AG08395 (cell line): ENCODE measurements around the gene PTPRD.

Source experiments
- DNase-seq: peaks from one replicate; pipeline ENCODE4 v3.0.0; 2012; ENCODE audit warnings: mixed read lengths, low spot score

The PTPRD gene

DNA sequence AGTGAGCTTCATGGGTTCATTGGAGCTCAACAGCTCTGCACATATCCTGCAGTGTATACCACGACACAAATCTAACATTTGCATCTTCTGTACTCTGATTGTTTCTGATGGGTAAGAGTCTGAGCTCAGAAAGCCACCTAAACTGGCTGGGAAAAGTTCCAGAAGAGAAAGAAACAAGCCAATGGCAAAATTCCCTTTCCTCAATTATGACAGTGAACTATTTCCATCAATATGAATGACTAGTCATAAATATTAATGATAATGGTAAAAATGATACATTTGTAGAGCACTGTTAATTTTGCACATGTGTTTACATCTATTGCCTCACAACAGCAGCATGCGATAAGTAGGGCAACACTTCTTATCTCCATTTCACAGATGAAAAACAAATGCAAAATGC is 1711.7 kb downstream of the PTPRD start:
- DNase-seq: no peak

GRCh38 chr9:8899511-8899910 is 1713.3 kb downstream of the PTPRD start:
- DNase-seq: no peak

DNA sequence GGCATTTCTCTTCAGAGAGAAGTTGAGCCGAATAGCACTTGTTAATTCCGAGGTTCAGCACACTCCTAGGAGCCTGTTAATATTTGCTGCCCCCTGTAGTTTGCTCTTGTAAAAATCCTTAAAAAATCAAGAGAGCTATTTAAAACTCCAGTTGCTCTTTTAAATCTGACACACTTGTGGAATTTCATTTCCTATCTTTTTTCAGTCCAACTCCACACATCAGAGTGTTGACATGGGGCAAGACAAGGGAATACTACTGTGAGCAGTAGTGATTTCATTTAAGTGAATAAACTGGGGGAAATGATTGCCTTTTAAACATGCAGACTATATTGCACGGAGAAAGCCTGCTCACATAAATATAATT is 1717.0 kb downstream of the PTPRD start:
- DNase-seq: no peak

DNA sequence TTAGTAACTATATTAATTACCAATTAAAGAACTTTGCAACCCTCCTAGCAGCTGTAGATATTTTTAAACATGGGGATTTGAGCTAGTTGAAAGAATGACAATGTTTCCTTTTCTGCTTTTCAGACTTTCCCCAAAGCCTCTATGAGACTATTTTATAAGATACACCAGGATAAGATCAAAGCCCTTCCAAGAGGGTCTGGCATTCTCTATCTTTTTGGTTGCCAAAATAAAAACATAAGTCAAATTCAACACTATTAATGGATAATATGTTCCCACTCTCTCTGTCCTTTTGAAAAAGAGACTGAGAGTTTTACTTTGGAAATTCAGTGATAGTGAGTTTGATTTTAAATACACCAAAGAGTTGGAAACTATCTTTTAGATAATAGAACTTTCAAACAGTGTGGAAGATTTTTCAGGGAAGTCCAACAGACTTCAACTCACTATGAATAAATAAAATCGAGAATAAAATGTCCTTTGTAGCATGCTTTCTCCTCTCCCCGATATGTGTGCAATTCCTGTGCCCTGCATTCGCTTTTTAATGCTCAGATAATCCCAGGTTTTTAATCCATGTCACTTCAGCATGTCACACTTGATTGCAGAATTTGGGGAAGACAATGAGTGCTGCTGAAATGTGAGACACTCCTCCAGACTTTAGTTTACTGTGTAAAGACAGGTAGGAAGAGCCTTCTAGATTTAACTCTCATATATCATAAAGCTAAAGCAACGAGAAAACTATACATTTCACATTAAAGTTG is 1717.5 kb downstream of the PTPRD start:
- DNase-seq: no peak

GRCh38 chr9:8890695-8891094 is 1722.1 kb downstream of the PTPRD start:
- DNase-seq: no peak

DNA sequence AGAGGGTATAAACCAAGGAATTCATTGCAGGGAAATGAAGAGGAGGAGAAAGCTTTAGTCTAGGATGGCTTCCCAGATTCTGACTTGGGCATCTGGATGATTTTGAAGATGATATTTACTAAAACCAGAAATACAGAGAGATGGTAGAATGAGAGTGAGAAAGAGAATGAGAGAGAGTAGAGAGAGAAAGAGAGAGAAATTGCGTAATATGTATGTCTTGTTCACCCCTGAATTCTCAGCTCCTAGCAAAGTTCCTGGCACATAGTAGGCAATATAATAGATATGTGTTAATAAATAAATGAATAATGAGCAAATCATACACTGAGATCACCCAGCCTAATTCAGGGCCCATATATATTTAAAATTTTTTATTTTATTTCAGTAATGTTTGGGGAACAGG is 1723.7 kb downstream of the PTPRD start:
- no peak for DNase-seq

- no peak for DNase-seq
Observed at GRCh38 chr9:8888591-8888990, 1724.2 kb downstream of the PTPRD start.

DNA sequence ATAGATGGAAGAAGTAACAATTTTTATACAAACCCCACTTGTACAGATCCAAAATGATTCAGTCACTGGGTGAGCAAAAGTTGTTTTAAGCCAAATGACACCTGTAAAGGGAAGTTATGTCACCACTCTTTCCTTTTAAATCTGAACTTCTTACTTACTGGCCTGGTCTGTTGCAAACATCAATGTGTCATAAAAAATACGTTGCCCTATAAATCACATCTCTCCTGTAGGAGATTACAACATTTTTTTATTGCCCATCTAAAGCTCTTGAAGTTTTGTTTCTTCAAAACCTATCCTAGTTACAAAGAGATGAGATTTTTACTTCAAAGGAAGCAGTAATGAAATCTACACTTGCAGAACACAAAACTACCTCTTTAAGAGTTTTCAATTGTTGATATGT is 1725.4 kb downstream of the PTPRD start:
- no peak for DNase-seq

DNA sequence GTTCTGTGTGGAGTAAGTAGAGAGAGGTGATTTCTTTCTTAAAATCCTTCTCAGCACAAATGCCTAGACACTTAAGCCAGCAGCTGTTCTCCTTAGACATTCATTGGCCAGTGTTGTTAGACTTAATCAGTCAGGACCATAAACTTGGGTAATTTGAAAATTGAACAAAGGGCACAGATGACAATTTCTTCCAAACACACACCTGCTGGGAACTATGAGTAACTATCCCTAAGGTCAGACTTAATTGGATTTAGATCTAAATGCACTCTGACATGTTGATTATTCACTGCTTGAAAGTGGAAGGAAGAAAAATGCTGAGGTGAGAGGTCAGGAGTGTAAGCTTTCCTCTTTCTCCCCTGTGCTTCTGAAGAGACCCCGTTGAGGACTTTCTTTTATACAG is 1729.5 kb downstream of the PTPRD start:
- no peak for DNase-seq

DNA sequence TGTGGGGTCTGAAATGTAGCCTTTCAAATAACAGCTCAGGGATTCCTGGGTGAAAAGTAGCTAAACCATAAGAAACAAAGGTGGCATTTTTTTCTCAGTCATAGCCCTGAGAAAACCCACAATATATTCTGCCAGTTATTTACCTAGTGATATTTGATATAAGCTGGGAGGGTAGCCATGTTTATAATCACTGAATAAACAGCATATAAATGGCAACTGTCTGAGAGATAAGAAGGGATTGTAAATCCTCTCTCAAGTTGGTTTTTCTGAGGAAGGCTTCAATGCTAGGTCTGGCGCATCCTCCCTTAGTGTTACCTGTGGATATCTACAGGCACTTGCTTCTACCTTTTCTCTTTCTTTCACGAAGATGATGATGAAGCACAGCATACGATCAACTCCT is 1732.7 kb downstream of the PTPRD start:
- DNase-seq: no peak

GRCh38 chr9:8879284-8879683 is 1733.5 kb downstream of the PTPRD start:
- DNase-seq: no peak

- DNase-seq: no peak
Observed at GRCh38 chr9:8877753-8878494, 1734.9 kb downstream of the PTPRD start.

DNA sequence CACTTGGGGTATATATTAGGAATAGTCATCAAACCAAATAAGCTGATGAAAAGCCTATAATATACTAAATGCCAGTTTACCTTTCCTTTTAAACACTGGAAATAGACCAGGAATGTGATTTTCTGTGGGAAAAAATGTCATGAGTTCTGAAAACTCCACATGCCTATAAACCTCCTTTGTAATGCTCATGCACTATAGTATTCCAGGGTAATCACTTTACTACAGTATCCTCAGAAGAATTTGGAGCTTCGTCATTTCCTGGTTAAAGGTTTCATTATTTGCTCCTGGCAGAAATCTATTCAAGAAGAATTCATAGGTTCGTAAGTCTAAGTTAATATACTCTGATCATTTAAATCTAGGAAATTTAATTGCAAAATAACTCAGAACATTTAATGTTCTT is 1736.5 kb downstream of the PTPRD start:
- DNase-seq: no peak

- no peak for DNase-seq
Observed at GRCh38 chr9:8874482-8874881, 1738.3 kb downstream of the PTPRD start.

DNA sequence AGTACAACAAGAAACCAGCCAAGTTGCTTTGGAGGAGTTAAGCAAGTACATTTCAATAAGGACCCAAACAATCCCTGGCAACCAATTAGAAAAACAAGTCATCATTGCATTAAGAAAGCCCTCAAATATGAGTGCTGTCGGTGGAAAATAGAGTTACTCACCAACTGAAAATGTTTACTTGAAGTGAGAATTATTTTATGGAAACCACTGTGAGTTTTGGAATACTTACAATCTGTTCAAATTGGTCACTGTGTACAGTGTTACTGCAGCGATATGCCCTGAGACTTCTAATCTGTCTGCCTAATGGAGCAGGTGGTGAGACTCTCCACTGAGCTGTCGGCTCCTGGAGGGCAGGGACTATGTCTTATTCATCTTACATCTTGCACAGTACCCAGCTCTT is 1740.0 kb downstream of the PTPRD start:
- no peak for DNase-seq

DNA sequence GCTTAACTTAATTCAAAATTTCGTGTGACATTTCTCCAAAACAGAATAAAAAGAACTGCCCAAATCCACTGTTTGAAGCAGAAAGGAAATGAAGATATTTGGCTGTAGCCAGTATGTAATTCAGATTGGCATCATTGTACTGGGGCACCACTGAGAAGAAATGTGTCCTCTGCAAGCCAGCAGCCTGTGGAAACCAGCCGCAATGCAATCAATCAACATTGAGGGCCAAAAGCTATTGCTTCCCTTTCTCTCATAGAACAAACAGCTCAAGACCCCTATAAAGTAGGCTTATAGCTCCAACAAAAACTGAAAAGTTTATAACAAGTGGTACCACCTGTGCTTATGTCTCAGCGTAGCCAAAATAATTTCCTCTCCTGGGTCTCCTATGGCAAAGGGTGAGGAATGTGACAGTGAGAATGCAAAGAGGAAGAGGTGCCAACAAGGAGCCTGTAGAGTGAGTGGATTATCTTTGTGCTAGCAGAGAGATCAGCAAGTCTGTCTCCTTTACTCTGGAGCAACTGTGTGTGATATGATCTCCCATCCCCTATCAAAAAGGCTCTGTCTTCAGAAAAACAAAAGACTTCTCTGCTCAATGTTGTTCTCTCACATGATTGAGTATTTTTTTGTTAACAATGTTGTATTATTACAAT is 1740.9 kb downstream of the PTPRD start:
- DNase-seq: no peak

DNA sequence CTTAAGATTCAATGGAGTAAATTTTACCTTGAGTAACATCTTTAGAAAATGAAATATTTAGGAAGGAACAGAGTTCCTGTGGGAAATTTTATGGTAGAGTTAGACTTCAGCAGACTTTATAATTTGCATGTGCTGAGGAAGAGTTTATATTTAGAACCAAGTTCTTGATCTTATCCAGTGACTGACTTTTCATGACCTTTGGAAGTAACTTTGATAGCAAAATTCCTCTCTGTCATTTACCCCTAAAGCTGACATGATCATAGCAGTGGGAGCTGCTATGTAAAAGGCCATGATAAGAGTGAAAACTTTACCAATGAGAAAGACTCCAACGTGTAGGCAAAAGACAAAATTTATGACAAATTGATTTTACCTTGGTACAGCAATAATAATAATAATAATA is 1741.4 kb downstream of the PTPRD start:
- no peak for DNase-seq

DNA sequence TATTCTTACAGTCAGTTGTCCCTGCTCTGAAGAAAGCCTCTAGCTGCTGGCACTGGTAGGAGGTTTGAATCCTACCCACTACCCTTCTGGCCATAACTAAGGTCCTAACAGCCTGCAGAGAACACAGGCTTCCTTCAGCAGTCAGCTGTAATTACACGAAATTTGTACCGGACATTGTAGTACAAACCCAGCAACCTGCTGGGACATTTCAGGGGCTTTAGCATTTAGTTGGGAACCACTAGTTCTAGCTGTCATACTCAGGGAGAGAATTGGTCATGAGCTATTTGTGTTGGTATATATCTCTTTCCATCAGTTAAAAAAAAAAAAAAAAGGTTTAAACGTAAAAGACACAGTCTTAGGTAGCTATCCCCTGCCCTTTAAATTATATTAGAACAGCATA is 1743.0 kb downstream of the PTPRD start:
- DNase-seq: no peak

- no peak for DNase-seq
Observed at GRCh38 chr9:8868632-8869031, 1744.2 kb downstream of the PTPRD start.

DNA sequence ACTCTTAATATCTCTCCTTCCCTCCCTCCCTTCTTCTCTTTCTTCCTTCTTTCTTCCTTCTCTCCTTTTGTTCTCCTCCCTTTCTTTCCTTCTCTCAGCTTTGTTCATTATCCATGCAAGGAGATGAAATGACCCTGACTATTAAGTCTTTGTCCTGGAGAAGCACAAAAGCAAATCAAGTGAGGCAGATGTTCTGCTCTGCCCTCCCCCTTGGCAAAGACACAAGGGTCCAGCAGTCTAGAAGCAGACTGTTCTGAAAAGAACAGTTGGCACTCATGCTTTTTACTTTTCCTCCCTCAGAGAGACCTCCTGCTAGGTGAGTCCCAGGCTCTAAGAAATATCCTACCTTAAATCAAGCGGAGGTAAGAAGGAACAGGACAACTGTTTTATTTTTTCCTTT is 1745.7 kb downstream of the PTPRD start:
- no peak for DNase-seq

DNA sequence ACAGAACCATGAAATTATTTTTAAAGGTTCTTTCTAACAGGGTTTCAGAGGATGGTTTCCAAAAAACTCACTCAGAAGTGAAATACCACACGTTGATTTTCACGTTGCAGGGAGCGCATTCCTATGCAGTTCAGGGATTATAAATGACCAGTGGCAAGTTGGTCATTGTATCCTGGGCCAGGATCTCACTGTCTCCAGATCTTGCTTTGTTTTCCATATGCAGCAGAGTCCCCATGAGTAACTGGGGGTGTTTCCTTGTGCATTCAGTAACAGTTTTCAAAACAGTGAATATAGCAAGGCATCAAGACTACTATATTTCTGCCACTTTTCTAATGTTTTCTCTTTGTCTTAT is 1748.3 kb downstream of the PTPRD start:
- DNase-seq: no peak

GRCh38 chr9:8863886-8864544 is 1748.8 kb downstream of the PTPRD start:
- DNase-seq: no peak

GRCh38 chr9:8863069-8863468 is 1749.7 kb downstream of the PTPRD start:
- DNase-seq: no peak
